Stimulated activated CD4-positive, alpha-beta T cell treated with anti-CD3 and anti-CD28 coated beads, Interleukin-4, amount 100 ng/mL, for 1 hour (primary cell): Measurements from ENCODE around the gene MBD2.

Source experiments
- DNase-seq: peaks from one replicate; pipeline ENCODE4 v3.0.0-alpha.2; 2020

Gene MBD2

GRCh38 chr18:54192415-54192814 lies 32.1 kb downstream of the MBD2 start:
- DNase-seq: no peak

GRCh38 chr18:54191352-54191751 lies 33.1 kb downstream of the MBD2 start:
- no peak for DNase-seq

GRCh38 chr18:54187372-54187771 lies 37.1 kb downstream of the MBD2 start:
- no peak for DNase-seq

- DNase-seq: no peak
These were observed 39.6 kb downstream of the MBD2 start for GRCh38 chr18:54184836-54185235.

GRCh38 chr18:54183390-54183789 lies 41.1 kb downstream of the MBD2 start:
- DNase-seq: no peak

GRCh38 chr18:54181856-54182602 lies 42.4 kb downstream of the MBD2 start:
- no peak for DNase-seq

DNA sequence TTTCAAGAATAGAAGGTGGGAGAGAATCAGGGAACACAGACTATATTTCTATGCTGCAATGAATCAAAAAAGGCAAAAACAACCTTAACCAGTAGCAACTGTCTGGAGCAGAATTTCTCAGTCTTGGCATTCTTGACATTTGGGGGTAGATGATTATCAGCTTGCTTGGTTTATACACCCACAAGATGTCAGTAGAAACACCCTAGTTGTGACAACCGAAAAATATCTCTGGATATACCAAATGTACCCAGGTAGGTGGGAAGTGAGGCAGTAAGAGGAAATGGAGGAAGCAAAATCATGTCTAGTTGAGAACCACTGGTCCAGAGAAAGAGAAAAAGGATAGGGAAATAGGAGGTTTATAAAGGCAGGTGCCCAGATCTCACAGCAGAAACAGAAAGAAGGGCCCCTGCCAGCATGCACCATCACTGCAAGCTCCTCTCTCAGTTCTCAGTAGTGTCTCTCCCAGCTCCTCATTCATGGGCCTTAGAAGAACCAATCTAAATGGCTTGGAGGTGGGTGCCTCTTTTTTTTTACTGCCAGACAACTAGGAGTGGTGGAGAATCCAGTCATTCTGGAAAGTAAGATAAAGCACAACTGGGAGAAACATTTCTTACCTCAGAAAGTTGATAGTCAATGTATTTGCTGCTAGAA lies 50.4 kb downstream of the MBD2 start:
- DNase-seq: no peak

DNA sequence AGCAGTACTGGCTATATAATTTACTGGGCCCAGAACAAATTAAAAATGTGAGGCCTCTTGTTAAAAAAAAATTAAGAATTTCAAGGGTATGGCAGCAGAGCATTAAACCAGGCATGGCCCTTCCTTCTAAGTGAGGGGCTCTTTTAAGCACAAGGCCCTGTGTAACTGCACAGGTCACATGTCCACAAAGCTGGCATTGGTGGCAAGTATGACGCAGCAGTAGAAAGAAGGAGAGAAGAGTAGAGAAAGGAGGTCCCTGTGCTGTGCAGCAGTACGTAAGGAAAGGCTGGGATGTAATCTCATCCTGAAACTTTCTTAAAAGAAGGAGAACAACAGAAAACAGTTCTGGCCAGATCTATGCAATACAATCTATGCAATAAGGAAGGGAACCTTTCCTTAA lies 51.2 kb downstream of the MBD2 start:
- no peak for DNase-seq

DNA sequence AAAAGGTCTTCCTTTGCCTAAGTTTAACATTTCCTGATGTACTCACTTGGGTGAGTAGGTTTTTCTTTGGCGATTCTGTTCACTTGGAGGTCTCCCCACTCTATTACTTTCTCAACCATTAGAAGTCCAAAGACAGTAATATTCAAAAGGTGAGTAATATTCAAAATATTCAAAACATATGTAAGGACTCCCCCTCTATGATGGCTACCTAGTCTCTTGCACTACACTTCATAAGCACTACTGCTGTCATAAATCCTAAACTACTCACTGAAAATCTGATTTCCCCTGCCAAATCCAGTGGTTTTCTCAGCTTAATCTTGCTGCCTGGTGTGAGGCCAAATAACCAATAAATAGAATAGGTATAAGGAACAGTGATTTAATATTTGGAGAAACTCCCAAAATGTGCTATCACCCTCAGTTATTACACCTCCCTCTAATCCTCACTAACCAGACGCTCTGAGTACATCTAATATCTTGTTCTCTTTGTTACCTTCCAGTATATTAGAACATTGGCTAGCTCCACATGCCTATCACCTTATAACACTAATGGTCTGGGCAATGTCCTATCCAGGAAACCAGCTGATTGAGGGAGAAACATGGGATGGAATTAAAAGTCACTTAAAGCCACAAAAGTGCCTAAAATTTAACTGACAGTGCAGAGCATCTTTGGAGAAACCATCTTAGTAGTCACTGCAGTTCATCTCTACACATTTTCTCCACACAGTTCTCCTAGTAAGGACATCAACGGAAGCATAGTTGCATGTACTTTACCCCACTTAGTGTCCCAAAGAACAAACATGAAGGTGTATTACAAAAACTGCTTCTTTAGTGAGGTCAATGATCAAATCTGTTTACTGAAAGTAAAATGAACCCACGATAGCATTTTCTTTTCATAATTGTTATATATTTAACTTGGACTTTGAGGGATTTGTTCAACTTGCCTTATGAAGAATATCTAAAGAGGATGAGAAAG lies 54.8 kb downstream of the MBD2 start:
- DNase-seq: no peak

GRCh38 chr18:54165450-54165849 lies 59.0 kb downstream of the MBD2 start:
- DNase-seq: no peak

GRCh38 chr18:54163453-54163852 lies 61.0 kb downstream of the MBD2 start:
- no peak for DNase-seq

DNA sequence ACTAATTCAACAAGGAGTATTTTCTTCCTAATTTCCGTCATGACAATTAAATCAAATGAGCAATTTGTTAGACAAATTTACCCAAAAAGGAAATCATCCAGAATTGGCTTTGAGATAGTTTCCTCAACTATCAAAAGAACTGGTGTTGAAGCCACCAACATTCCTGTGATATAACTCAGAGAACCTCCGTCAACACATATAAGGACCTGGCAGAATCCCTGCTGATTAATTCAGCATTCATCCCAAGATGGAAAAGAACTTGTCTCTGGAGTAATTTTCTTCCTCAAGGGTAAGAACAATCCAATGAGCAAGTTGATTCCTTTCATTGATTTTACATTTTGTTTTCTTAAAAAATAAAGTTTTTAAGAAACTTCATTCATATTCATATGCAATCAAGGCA lies 62.0 kb downstream of the MBD2 start:
- no peak for DNase-seq

DNA sequence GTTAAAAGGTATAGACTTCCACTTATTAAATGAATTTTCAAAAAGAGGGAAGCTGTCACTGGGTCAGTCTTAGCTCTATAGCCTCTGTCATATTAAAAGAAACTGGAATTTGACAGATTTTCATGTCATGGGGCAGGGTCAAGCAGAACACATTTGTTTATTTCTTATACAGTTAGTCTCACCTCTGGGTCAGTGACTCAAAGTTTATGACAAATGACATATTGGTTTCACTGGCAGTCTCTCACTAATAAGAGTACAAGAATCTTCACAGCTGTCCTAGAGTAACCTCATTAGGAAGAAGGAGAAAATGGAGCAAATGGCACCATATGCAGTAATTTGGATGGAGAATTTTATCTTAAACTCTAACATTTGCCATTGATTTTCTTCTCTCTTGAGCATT lies 63.2 kb downstream of the MBD2 start:
- no peak for DNase-seq

DNA sequence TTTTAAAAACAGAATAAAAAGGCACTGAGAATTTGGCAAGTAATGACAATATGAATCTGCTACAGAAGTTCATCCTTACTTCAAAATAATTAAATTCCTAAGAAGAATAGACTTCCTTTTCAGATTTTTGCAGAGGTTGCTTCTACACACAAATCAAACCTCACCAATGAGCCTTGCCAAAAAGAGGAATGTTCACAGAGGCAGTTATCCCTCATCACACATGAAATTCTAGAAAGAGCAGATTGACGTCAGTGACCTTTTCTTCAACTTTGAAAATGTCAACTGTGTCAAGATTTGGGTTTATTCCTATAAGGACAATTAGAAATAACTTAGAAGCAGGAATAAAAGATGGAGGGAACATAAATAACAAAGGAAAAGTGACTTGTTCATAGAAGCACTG lies 64.6 kb downstream of the MBD2 start:
- no peak for DNase-seq

- no peak for DNase-seq
These were observed 66.7 kb downstream of the MBD2 start for GRCh38 chr18:54157646-54158385.

DNA sequence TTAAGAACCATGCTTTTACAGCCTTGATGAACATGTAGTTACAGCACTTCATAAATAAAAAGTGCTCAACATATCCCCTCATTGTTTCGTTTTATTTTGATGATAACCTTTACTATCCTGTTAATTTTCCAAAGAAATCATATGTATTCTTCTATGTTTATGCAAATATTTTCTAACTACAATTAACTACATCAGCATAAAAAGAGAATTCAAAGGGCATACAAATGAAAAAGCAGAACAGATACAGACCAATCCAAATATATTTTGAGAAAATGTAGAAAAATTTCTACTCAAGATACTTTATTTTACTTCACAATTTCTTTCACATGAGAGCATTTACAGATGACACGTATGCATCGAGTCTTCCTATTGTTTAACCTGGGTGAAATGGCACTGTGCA lies 69.1 kb downstream of the MBD2 start:
- DNase-seq: no peak

DNA sequence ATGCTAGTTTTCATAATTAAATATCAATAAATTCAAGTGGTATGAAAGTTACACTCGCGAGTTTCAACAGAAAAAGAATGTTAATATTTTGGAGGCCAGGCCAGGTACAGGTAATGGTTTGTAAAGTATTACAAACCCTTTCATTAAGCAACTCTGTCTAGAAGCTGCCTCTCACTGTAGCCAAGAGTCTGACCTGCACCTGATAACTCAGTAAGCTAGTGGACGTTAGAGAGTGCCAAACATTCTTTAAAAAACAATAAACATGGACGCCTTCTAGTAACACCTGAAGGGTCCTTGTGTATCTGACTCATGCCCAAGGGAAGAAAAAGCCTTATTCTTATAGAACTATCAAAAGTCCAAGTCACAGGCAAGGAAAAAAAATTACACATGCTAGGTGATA lies 70.2 kb downstream of the MBD2 start:
- no peak for DNase-seq

- DNase-seq: no peak
These were observed 73.1 kb downstream of the MBD2 start for GRCh38 chr18:54151376-54151775.

DNA sequence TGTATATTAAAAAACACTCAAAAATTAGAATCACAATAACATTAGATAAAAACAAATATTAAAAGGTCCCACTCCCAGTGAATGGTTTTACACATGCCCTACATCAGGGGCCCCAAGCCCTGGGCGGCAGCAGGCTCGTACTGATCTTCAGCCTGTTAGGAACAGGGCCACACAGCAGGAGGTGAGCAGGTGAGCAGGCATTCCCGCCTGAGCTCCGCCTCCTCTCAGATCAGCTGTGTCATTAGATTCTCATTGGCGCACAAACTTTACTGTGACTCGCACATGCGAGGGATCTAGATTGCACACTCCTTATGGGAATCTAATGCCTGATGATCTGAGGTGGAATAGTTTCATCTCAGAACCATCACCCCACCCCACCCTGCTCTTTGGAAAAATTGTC lies 74.2 kb downstream of the MBD2 start:
- DNase-seq: no peak

DNA sequence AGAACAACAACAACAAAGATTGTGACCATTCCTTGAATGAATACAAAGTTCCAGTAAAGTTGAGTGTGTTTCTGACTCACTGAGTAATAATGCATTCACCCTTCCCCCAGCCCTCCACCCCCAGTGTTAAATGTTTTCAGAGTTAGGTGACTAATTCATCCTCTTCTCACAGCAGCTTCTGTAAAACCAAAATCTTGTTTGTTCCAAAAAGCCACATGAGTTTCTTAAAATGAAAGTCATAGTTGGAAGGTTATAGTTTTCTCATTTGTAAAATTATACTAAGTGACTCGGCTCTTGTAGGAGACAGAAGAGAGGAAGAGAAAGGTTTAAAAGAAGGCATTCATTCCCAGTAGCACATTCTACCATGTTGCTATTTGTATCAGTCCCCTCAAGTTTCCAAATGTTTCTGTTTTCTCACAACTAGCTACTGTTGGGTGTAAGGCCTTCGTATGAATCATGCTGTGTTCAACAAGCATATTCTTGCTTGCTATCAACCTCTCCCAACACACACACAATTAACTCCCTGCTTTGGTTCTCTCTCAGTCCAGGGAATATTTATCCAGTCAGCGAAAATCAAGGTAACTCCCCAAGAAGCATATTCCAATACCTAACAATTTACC lies 75.3 kb downstream of the MBD2 start:
- peak; percentile 59 for DNase-seq

- DNase-seq: no peak
These were observed 75.8 kb downstream of the MBD2 start for GRCh38 chr18:54148678-54149077.

- DNase-seq: no peak
These were observed 76.3 kb downstream of the MBD2 start for GRCh38 chr18:54148151-54148550.
